Inflammatory macrophage treated with lipopolysaccharide for 4 hours (primary cell): ENCODE results near the gene RHOH.
A peak's percentile ranks its signal among the peaks of the same experiment; 100 is the strongest.
"Not testable (repeated sequence)": the region's sequence is repeated elsewhere in the genome, so short reads cannot be mapped to it uniquely, and the experiment has no call there.

ENCODE experiments used
- DNase-seq: peaks from one replicate; pipeline ENCODE4 v3.0.0-alpha.2; 2020

RHOH gene

GRCh38 chr4:40264497-40264896 lies 67.7 kb downstream of the RHOH start:
- peak; percentile 50 for DNase-seq

- DNase-seq = no peak
Observed at GRCh38 chr4:40264995-40265909, 68.4 kb downstream of the RHOH start.

- no peak for DNase-seq
Observed at GRCh38 chr4:40265910-40266274, 69.1 kb downstream of the RHOH start.

- DNase-seq = no peak
Observed at GRCh38 chr4:40269133-40269532, 72.3 kb downstream of the RHOH start.

- no peak for DNase-seq
Observed at GRCh38 chr4:40270609-40271008, 73.8 kb downstream of the RHOH start.

GRCh38 chr4:40275065-40275730 lies 78.4 kb downstream of the RHOH start:
- no peak for DNase-seq

- DNase-seq = no peak
Observed at GRCh38 chr4:40276546-40276945, 79.7 kb downstream of the RHOH start.

GRCh38 chr4:40280586-40280985 lies 83.8 kb downstream of the RHOH start:
- no peak for DNase-seq

GRCh38 chr4:40281099-40281498 lies 84.3 kb downstream of the RHOH start:
- DNase-seq = no peak

- DNase-seq = no peak
Observed at GRCh38 chr4:40281913-40282312, 85.1 kb downstream of the RHOH start.

GRCh38 chr4:40282857-40283256 lies 86.0 kb downstream of the RHOH start:
- DNase-seq = not testable (repeated sequence)

- no peak for DNase-seq
Observed at GRCh38 chr4:40283413-40283812, 86.6 kb downstream of the RHOH start.

GRCh38 chr4:40283968-40284367 lies 87.1 kb downstream of the RHOH start:
- no peak for DNase-seq

GRCh38 chr4:40285692-40286091 lies 88.9 kb downstream of the RHOH start:
- no peak for DNase-seq

GRCh38 chr4:40288566-40288965 lies 91.7 kb downstream of the RHOH start:
- no peak for DNase-seq

GRCh38 chr4:40289366-40290188 lies 92.7 kb downstream of the RHOH start:
- DNase-seq = peak; percentile 34

- not testable (repeated sequence) for DNase-seq
Observed at GRCh38 chr4:40290611-40291186, 93.9 kb downstream of the RHOH start.

- peak; percentile 88 for DNase-seq
Observed at GRCh38 chr4:40292313-40292759, 95.5 kb downstream of the RHOH start.

GRCh38 chr4:40294339-40294738 lies 97.5 kb downstream of the RHOH start:
- DNase-seq = no peak

GRCh38 chr4:40295030-40295429 lies 98.2 kb downstream of the RHOH start:
- DNase-seq = not testable (repeated sequence)

GRCh38 chr4:40295572-40295971 lies 98.7 kb downstream of the RHOH start:
- DNase-seq = no peak
